MCF 10A (cell line): ENCODE results near the gene PODXL2. TPM values are rescaled to one million over a fixed set of nuclear protein-coding genes. Genes with fewer than 3 reads are reported as not detected.
A peak's percentile ranks its signal among the peaks of the same experiment; 100 is the strongest.

Experiments
- BruUV-seq: library from RNA; stranded (reverse); fragments of 400-500 nt; replicated peaks from 2 replicates; lab custom pipeline; 2021; lab: Mats Ljungman, UMichigan
- CTCF ChIA-PET: fragments of 300-600 bp; sonication (Branson Sonifier 250); formaldehyde crosslinking; extraction: SDS; loops from one replicate; lab custom pipeline; 2021; ENCODE audit warnings: antibody characterized with exemption, inconsistent platforms; lab: Yijun Ruan, JAX
- POLR2A ChIA-PET: fragments of 300-600, 350-650 bp; sonication (Branson Sonifier 250); formaldehyde crosslinking; extraction: SDS; loops from one replicate; lab custom pipeline; 2020; ENCODE audit warnings: antibody characterized with exemption, inconsistent platforms; lab: Yijun Ruan, JAX
- DNase-seq: peaks from one replicate; pipeline ENCODE4 v3.0.0-alpha.2; 2018; ENCODE audit not compliant: unreplicated experiment
- H3K27ac Mint-ChIP-seq: one replicate; pipeline ENCODE4 v1.8.0; 2022; ENCODE audit warnings: mild to moderate bottlenecking, low read depth, mixed read lengths; ENCODE audit not compliant: unreplicated experiment
- H3K27me3 Mint-ChIP-seq: one replicate; pipeline ENCODE4 v1.8.0; 2022; ENCODE audit warnings: mixed read lengths; ENCODE audit not compliant: insufficient read depth, unreplicated experiment
- H3K36me3 Mint-ChIP-seq: one replicate; pipeline ENCODE4 v1.8.0; 2022; ENCODE audit warnings: mild to moderate bottlenecking, moderate library complexity, mixed read lengths; ENCODE audit not compliant: insufficient read depth, unreplicated experiment
- H3K4me1 Mint-ChIP-seq: one replicate; pipeline ENCODE4 v1.8.0; 2022; ENCODE audit warnings: mixed read lengths; ENCODE audit not compliant: insufficient read depth, unreplicated experiment
- H3K4me3 Mint-ChIP-seq: one replicate; pipeline ENCODE4 v1.8.0; 2022; ENCODE audit warnings: mild to moderate bottlenecking, moderate library complexity, mixed read lengths; ENCODE audit not compliant: unreplicated experiment
- H3K9me3 Mint-ChIP-seq: one replicate; pipeline ENCODE4 v1.8.0; 2022; ENCODE audit warnings: mixed read lengths; ENCODE audit not compliant: unreplicated experiment
- CTCF ChIP-seq: fragments of 200-600 bp; IDR thresholded peaks from one replicate; pipeline ENCODE4 v1.8.0; 2022; ENCODE audit warnings: antibody characterized with exemption, mild to moderate bottlenecking; ENCODE audit not compliant: unreplicated experiment
- intact Hi-C: fragments of 100-400 bp; cut with micrococcal nuclease; formaldehyde crosslinking; loops from 2 replicates; pipeline ENCODE4 v1.14.1; 2022
- total RNA-seq: library from RNA; stranded (reverse); gene quantifications from 2 replicates; pipeline ENCODE4 v1.2.3, GENCODE V29; 2022

The PODXL2 gene
- total RNA-seq, 1 experiment from 2014 or later, result 10.1 TPM

DNA sequence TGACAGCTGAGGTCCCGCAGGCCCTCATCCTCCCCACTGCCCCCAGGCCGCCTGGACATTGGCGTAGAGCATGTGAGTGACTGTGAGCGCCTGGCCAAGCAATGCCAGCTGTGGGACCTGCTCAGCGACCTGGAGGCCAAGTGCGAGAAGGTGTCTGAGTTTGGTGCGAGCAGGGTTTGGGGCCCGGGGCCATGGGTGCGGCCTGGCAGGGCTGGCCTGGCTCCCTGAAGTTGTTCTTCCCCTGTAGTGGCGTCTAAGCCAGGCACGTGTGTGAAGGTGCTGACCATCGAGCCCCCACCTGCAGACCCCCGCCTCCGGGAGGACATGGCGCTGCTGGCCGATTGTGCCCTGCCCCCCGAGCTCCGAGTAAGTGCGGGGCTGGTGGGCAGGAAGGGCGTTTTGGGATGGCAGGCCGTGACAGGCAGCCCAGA lies 48.0 kb downstream of the PODXL2 start:
- Mint-ChIP-seq H3K36me3 (no peaks in the 10 kb centered on the region), H3K27me3 (no peaks in the 10 kb centered on the region), H3K4me3 (no peak overlapping the region), H3K9me3 (no peaks in the 10 kb centered on the region), H3K4me1 (peaks cover 28% of the 10 kb centered on the region), H3K27ac (no peak overlapping the region)
- no peak for TF ChIP-seq CTCF
- intact Hi-C loops, result no loop called here
- no peak for DNase-seq
- BruUV-seq, result no TSS peak
- ChIA-PET POLR2A (no interaction called here), CTCF (interaction anchor here (0.7 to 1.1 kb wide), 3 partner anchors 14 to 294 kb away, joined by 3 read pairs; no protein-coding TSS in a partner anchor)

DNA sequence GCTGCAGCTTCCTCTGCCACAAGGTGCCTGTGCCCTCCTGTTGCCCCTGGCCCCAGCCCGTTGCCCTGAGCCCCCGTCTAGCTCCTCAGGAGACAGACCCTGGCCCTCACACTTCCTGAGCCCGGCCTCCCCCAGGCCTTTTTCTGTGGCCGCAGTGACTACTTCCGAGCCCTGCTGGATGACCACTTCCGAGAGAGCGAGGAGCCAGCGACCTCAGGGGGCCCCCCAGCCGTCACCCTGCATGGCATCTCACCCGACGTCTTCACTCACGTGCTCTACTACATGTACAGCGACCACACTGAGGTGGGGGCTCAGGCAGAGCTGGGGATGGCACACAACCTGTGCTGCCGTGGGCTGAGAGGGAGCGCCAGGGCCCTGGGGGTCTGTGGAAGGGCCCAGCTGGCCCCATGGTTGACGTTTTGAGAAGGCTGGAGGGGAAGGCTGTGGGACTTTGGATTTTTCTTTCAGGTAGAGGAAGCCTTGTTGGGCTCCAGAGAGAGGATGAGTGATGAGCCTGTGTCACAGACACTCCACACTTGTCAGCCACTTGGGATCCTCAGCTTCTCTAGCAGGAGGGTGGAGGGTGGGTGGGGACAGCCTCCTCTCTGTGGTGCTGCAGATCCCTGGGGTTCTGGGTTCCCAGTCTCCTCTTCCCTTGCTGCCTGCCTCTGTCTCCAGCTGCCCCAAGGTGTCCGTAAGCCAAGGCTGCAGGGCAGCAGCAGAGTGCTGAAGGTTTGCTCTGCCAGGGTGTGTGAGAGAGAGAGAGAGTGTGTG lies 48.7 kb downstream of the PODXL2 start:
- POLR2A ChIA-PET, result interaction anchor here (0.6 to 1.0 kb wide), 2 partner anchors 91 to 114 kb away, joined by 3 read pairs; no protein-coding TSS in a partner anchor
- H3K4me1 Mint-ChIP-seq, result peaks cover 28% of the 10 kb centered on the region
- intact Hi-C loops, result no loop called here
- BruUV-seq, result no TSS peak
- no peak overlapping the region for H3K4me3 Mint-ChIP-seq
- H3K9me3 Mint-ChIP-seq, result no peaks in the 10 kb centered on the region
- no peak overlapping the region for H3K27ac Mint-ChIP-seq
- H3K27me3 Mint-ChIP-seq, result no peaks in the 10 kb centered on the region
- no peaks in the 10 kb centered on the region for H3K36me3 Mint-ChIP-seq
- no peak for TF ChIP-seq CTCF
- CTCF ChIA-PET, result interaction anchor here (0.5 to 3.3 kb wide), 8 partner anchors 10 to 1671 kb away, joined by 3 to 15 read pairs (median 3); no protein-coding TSS in a partner anchor
- DNase-seq, result no peak

DNA sequence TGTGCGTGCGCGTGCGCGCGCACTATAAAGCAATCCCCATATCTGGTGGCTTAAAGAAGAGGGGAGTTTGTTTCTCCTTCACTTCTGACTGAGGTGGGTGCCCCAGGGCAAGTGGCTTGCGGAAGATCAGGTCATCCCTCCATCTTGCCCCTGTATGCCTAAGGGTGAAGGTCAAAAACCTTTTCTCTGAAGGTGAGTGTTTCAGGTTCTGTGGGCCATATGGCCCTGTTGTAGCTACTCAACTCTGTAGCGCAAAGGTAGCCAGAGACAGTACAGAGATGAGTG lies 49.3 kb downstream of the PODXL2 start:
- no peaks in the 10 kb centered on the region for H3K9me3 Mint-ChIP-seq
- no peaks in the 10 kb centered on the region for H3K27me3 Mint-ChIP-seq
- no peak overlapping the region for H3K4me3 Mint-ChIP-seq
- no peak for TF ChIP-seq CTCF
- DNase-seq, result no peak
- H3K36me3 Mint-ChIP-seq, result no peaks in the 10 kb centered on the region
- BruUV-seq, result no TSS peak
- H3K4me1 Mint-ChIP-seq, result peaks cover 28% of the 10 kb centered on the region
- POLR2A ChIA-PET, result interaction anchor here (0.6 to 1.0 kb wide), 2 partner anchors 90 to 113 kb away, joined by 3 read pairs; no protein-coding TSS in a partner anchor
- CTCF ChIA-PET, result interaction anchor here (1.0 to 3.3 kb wide), 5 partner anchors 10 to 338 kb away, joined by 3 to 15 read pairs (median 4); no protein-coding TSS in a partner anchor
- intact Hi-C loops, result no loop called here
- no peak overlapping the region for H3K27ac Mint-ChIP-seq

- intact Hi-C loops, result no loop called here
- no peak for TF ChIP-seq CTCF
- POLR2A ChIA-PET, result interaction anchor here (0.7 to 1.1 kb wide), 4 partner anchors 12 to 545 kb away, joined by 3 read pairs; no protein-coding TSS in a partner anchor
- no peaks in the 10 kb centered on the region for H3K27me3 Mint-ChIP-seq
- no peak overlapping the region for H3K27ac Mint-ChIP-seq
- no peak overlapping the region for H3K4me3 Mint-ChIP-seq
- CTCF ChIA-PET, result interaction anchor here (0.6 to 3.3 kb wide), 8 partner anchors 9 to 337 kb away, joined by 3 to 15 read pairs (median 4); no protein-coding TSS in a partner anchor
- H3K9me3 Mint-ChIP-seq, result no peaks in the 10 kb centered on the region
- H3K4me1 Mint-ChIP-seq, result peaks cover 27% of the 10 kb centered on the region
- no peaks in the 10 kb centered on the region for H3K36me3 Mint-ChIP-seq
- DNase-seq, result peak; percentile 81
- BruUV-seq, result no TSS peak
These were observed 49.9 kb downstream of the PODXL2 start for GRCh38 chr3:127678611-127679533.
